ENCODE measurements around the gene AKAP12. TPM values are rescaled to one million over a fixed set of nuclear protein-coding genes. Genes with fewer than 3 reads are reported as not detected.
"Not testable (repeated sequence)": the region's sequence is repeated elsewhere in the genome, so short reads cannot be mapped to it uniquely, and the experiment has no call there.

The AKAP12 gene
- total RNA-seq, 2 donors from 2014 or later = 10.0 to 10.6 TPM

- not testable (repeated sequence) for ATAC-seq (replicated peaks in 1 of 2); H3K36me3 Mint-ChIP-seq (ENCODE audit: insufficient read depth in 2 of 2); H3K4me3 Mint-ChIP-seq; H3K27ac Mint-ChIP-seq; H3K27me3 Mint-ChIP-seq (ENCODE audit: low read depth); DNase-seq; H3K9me3 Mint-ChIP-seq
- peaks cover 12% of the 10 kb centered on the region for H3K4me1 Mint-ChIP-seq (ENCODE audit: low read depth)
Observed at GRCh38 chr6:151356983-151357382, 117.2 kb downstream of the AKAP12 start.

- no peak overlapping the region for H3K4me3 Mint-ChIP-seq
- DNase-seq (no peak), ATAC-seq (replicated peaks in 1 of 2) (no peak)
- no peak overlapping the region for H3K27ac Mint-ChIP-seq
- H3K27me3 Mint-ChIP-seq (ENCODE audit: low read depth) = no peaks in the 10 kb centered on the region
- peaks cover 12% of the 10 kb centered on the region for H3K4me1 Mint-ChIP-seq (ENCODE audit: low read depth)
- no peaks in the 10 kb centered on the region for H3K9me3 Mint-ChIP-seq
- peaks cover 0 to 5% of the 10 kb centered on the region in 2 donors for H3K36me3 Mint-ChIP-seq (ENCODE audit: insufficient read depth in 2 of 2)
Observed at GRCh38 chr6:151357758-151358436, 118.1 kb downstream of the AKAP12 start.

GRCh38 chr6:151358475-151358874 lies 118.7 kb downstream of the AKAP12 start:
- no peak overlapping the region for H3K27ac Mint-ChIP-seq
- no peak for ATAC-seq (replicated peaks in 1 of 2)

GRCh38 chr6:151359486-151359885 lies 119.7 kb downstream of the AKAP12 start:
- Mint-ChIP-seq H3K4me1 (ENCODE audit: low read depth) (peaks cover 12% of the 10 kb centered on the region), H3K27me3 (ENCODE audit: low read depth) (no peaks in the 10 kb centered on the region), H3K4me3 (no peak overlapping the region), H3K36me3 (ENCODE audit: insufficient read depth in 2 of 2) (peaks cover 0 to 5% of the 10 kb centered on the region in 2 donors), H3K27ac (no peak overlapping the region), H3K9me3 (no peaks in the 10 kb centered on the region)
- no peak for DNase-seq
- ATAC-seq (replicated peaks in 1 of 2) = no peak

More at GRCh38 chr6:151358475-151358874, 118.7 kb downstream of the AKAP12 start:
- Mint-ChIP-seq H3K27me3 (ENCODE audit: low read depth) (no peaks in the 10 kb centered on the region), H3K9me3 (no peaks in the 10 kb centered on the region), H3K4me3 (no peak overlapping the region), H3K36me3 (ENCODE audit: insufficient read depth in 2 of 2) (peaks cover 0 to 5% of the 10 kb centered on the region in 2 donors), H3K4me1 (ENCODE audit: low read depth) (peaks cover 12% of the 10 kb centered on the region)
- DNase-seq = no peak

GRCh38 chr6:151365233-151365632 lies 125.5 kb downstream of the AKAP12 start:
- H3K27ac Mint-ChIP-seq = no peak overlapping the region
- no peak for DNase-seq

GRCh38 chr6:151370509-151371078 lies 130.8 kb downstream of the AKAP12 start:
- no peaks in the 10 kb centered on the region for H3K9me3 Mint-ChIP-seq
- no peak overlapping the region for H3K4me3 Mint-ChIP-seq
- H3K4me1 Mint-ChIP-seq (ENCODE audit: low read depth) = peaks cover 43% of the 10 kb centered on the region
- peak overlapping the region; percentile 74 for H3K27ac Mint-ChIP-seq
- H3K36me3 Mint-ChIP-seq (ENCODE audit: insufficient read depth in 2 of 2) = peaks cover 17 to 28% of the 10 kb centered on the region in 2 donors
- H3K27me3 Mint-ChIP-seq (ENCODE audit: low read depth) = no peaks in the 10 kb centered on the region
- ATAC-seq (replicated peaks in 1 of 2) (no peak), DNase-seq (no peak)

More at GRCh38 chr6:151365233-151365632, 125.5 kb downstream of the AKAP12 start:
- H3K9me3 Mint-ChIP-seq = no peaks in the 10 kb centered on the region
- H3K27me3 Mint-ChIP-seq (ENCODE audit: low read depth) = no peaks in the 10 kb centered on the region
- ATAC-seq (replicated peaks in 1 of 2) = no peak
- H3K4me1 Mint-ChIP-seq (ENCODE audit: low read depth) = no peaks in the 10 kb centered on the region
- peaks cover 6 to 17% of the 10 kb centered on the region in 2 donors for H3K36me3 Mint-ChIP-seq (ENCODE audit: insufficient read depth in 2 of 2)
- no peak overlapping the region for H3K4me3 Mint-ChIP-seq

GRCh38 chr6:151372164-151372563 lies 132.4 kb downstream of the AKAP12 start:
- Mint-ChIP-seq H3K27me3 (ENCODE audit: low read depth) (no peaks in the 10 kb centered on the region), H3K4me3 (peak overlapping the region; percentile 68 to 78), H3K9me3 (no peaks in the 10 kb centered on the region), H3K27ac (peak overlapping the region; percentile 74), H3K36me3 (ENCODE audit: insufficient read depth in 2 of 2) (peaks cover 14 to 20% of the 10 kb centered on the region in 2 donors), H3K4me1 (ENCODE audit: low read depth) (peaks cover 57% of the 10 kb centered on the region)
- DNase-seq = no peak
- peak; percentile 33 to 50 for ATAC-seq (replicated peaks in 1 of 2)

GRCh38 chr6:151374036-151374683 lies 134.4 kb downstream of the AKAP12 start:
- peaks cover 14 to 20% of the 10 kb centered on the region in 2 donors for H3K36me3 Mint-ChIP-seq (ENCODE audit: insufficient read depth in 2 of 2)
- ATAC-seq (replicated peaks in 1 of 2) (peak in 1 of 2 donors; percentile 25), DNase-seq (no peak)
- H3K4me3 Mint-ChIP-seq = peak overlapping the region; percentile 68 to 78
- peak overlapping the region; percentile 80 for H3K27ac Mint-ChIP-seq
- H3K4me1 Mint-ChIP-seq (ENCODE audit: low read depth) = peaks cover 71% of the 10 kb centered on the region
- no peaks in the 10 kb centered on the region for H3K27me3 Mint-ChIP-seq (ENCODE audit: low read depth)
- H3K9me3 Mint-ChIP-seq = no peaks in the 10 kb centered on the region

- no peak for ATAC-seq (replicated peaks in 1 of 2)
- Mint-ChIP-seq H3K4me3 (peak overlapping the region in 1 of 2 donors; percentile 71), H3K36me3 (ENCODE audit: insufficient read depth in 2 of 2) (peaks cover 14 to 20% of the 10 kb centered on the region in 2 donors), H3K9me3 (no peaks in the 10 kb centered on the region), H3K27ac (peak overlapping the region; percentile 31), H3K27me3 (ENCODE audit: low read depth) (no peaks in the 10 kb centered on the region), H3K4me1 (ENCODE audit: low read depth) (peaks cover 86% of the 10 kb centered on the region)
- no peak for DNase-seq
Observed at GRCh38 chr6:151375833-151376232, 136.1 kb downstream of the AKAP12 start.

GRCh38 chr6:151376440-151376839 lies 136.7 kb downstream of the AKAP12 start:
- Mint-ChIP-seq H3K27ac (peak overlapping the region; percentile 31), H3K4me3 (peak overlapping the region in 1 of 2 donors; percentile 71), H3K9me3 (no peaks in the 10 kb centered on the region)

GRCh38 chr6:151377095-151377494 lies 137.3 kb downstream of the AKAP12 start:
- Mint-ChIP-seq H3K27ac (no peak overlapping the region), H3K4me1 (ENCODE audit: low read depth) (peaks cover 86% of the 10 kb centered on the region), H3K9me3 (no peaks in the 10 kb centered on the region), H3K4me3 (peak overlapping the region in 1 of 2 donors; percentile 71), H3K27me3 (ENCODE audit: low read depth) (no peaks in the 10 kb centered on the region), H3K36me3 (ENCODE audit: insufficient read depth in 2 of 2) (peaks cover 7% of the 10 kb centered on the region in 2 donors)
- ATAC-seq (replicated peaks in 1 of 2) (no peak), DNase-seq (no peak)

More at GRCh38 chr6:151376440-151376839, 136.7 kb downstream of the AKAP12 start:
- ATAC-seq (replicated peaks in 1 of 2) (no peak), DNase-seq (no peak)
- Mint-ChIP-seq H3K4me1 (ENCODE audit: low read depth) (peaks cover 88% of the 10 kb centered on the region), H3K36me3 (ENCODE audit: insufficient read depth in 2 of 2) (peaks cover 10 to 14% of the 10 kb centered on the region in 2 donors), H3K27me3 (ENCODE audit: low read depth) (no peaks in the 10 kb centered on the region)

- no peaks in the 10 kb centered on the region for H3K9me3 Mint-ChIP-seq
- H3K4me1 Mint-ChIP-seq (ENCODE audit: low read depth) = peaks cover 71% of the 10 kb centered on the region
- DNase-seq (no peak), ATAC-seq (replicated peaks in 1 of 2) (peak; percentile 67 to 73)
- H3K27me3 Mint-ChIP-seq (ENCODE audit: low read depth) = no peaks in the 10 kb centered on the region
- H3K4me3 Mint-ChIP-seq = peak overlapping the region; percentile 87 to 90
- peaks cover 2 to 9% of the 10 kb centered on the region in 2 donors for H3K36me3 Mint-ChIP-seq (ENCODE audit: insufficient read depth in 2 of 2)
- H3K27ac Mint-ChIP-seq = peak overlapping the region; percentile 90
Observed at GRCh38 chr6:151379933-151380847, 140.4 kb downstream of the AKAP12 start.
